ENCODE measurements around the gene KIAA2012.

DNA sequence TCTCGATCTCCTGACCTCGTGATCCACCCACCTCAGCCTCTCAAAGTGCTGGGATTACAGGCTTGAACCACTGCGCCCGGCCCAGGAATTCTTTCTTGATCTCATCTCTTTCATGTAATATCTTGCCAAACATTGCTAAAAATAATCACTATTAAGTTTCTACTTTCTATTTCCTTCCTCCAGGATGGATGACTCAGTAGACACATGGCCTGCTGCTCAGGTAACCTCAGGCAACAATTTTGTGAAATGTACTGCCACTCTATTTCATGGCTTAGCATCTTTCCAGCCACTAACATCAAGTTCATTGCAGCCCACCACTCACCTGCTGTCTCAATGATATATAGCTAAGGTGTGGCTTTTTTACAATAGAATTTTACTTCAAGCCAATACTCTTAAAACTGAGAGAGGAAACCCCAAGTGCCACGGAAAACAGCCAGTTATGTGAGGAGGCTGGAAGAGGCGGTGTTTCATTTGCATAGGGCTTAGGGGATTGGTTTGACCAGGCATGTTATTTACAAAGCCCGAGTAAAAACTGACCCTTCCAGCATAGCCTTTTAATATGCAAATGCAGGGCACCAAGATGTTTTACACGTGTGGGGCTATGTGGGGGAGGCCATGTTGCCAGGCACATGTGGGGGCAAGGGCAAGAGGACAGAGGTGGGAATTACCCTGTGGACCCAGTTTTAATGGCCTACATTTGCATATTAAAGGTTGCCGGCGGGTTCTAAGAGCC lies 176.6 kb downstream of the KIAA2012 start:
- TF ChIP-seq POLR2A (IDR thresholded peaks at IDR 0.05) (no peak), POLR2AphosphoS5 (IDR thresholded peaks at IDR 0.05) (no peak)
- TF ChIP-seq, protein P1, sequence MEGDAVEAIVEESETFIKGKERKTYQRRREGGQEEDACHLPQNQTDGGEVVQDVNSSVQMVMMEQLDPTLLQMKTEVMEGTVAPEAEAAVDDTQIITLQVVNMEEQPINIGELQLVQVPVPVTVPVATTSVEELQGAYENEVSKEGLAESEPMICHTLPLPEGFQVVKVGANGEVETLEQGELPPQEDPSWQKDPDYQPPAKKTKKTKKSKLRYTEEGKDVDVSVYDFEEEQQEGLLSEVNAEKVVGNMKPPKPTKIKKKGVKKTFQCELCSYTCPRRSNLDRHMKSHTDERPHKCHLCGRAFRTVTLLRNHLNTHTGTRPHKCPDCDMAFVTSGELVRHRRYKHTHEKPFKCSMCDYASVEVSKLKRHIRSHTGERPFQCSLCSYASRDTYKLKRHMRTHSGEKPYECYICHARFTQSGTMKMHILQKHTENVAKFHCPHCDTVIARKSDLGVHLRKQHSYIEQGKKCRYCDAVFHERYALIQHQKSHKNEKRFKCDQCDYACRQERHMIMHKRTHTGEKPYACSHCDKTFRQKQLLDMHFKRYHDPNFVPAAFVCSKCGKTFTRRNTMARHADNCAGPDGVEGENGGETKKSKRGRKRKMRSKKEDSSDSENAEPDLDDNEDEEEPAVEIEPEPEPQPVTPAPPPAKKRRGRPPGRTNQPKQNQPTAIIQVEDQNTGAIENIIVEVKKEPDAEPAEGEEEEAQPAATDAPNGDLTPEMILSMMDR (IDR thresholded peaks at IDR 0.05) = no peak

Measured in prostate gland (tissue), 2 donors.